IMR-90 (cell line): Measurements from ENCODE around the gene ATP2B2. TPM values are rescaled to one million over a fixed set of nuclear protein-coding genes. Genes with fewer than 3 reads are reported as not detected.

Source experiments
- ATAC-seq: fragments of 200-7000 bp; cut with Tn5 transposase; 2 replicates; pipeline ENCODE4 v1.9.1; 2020; ENCODE audit warnings: low read depth, mild to moderate bottlenecking, moderate library complexity
- BruUV-seq: library from RNA; stranded (reverse); fragments of 400-500 nt; replicated peaks from 2 replicates; lab custom pipeline; 2021; lab: Mats Ljungman, UMichigan
- CTCF ChIA-PET: fragments of 300-600 bp; formaldehyde crosslinking; extraction: SDS; loops from one replicate; lab custom pipeline; 2021; ENCODE audit warnings: antibody characterized with exemption; lab: Yijun Ruan, JAX
- POLR2A ChIA-PET: fragments of 300-600 bp; sonication (Branson Sonifier 250); formaldehyde crosslinking; loops from one replicate; lab custom pipeline; 2022; ENCODE audit warnings: antibody characterized with exemption; ENCODE audit not compliant: unreplicated experiment; lab: Charles Lee
- DNase-seq: peaks from one replicate; pipeline ENCODE4 v3.0.0; 2013
- H2AFZ ChIP-seq: replicated peaks from 2 replicates; pipeline ENCODE3; 2013; ENCODE audit warnings: low read length, mild to moderate bottlenecking; ENCODE audit not compliant: poor library complexity
- H2AK5ac ChIP-seq: 2 replicates; pipeline ENCODE4 v1.6.1; 2013; ENCODE audit warnings: low read depth, low read length, inconsistent platforms
- H2AK9ac ChIP-seq: replicated peaks from 2 replicates; pipeline ENCODE3; 2013; ENCODE audit warnings: mild to moderate bottlenecking, low read depth, low read length, moderate library complexity; ENCODE audit not compliant: poor library complexity
- H2BK120ac ChIP-seq: 2 replicates; pipeline ENCODE4 v1.6.1; 2013; ENCODE audit warnings: low read depth, low read length, inconsistent platforms
- H2BK15ac ChIP-seq: 3 replicates; pipeline ENCODE4 v1.6.1; 2013; ENCODE audit warnings: low read depth, low read length, inconsistent platforms
- H2BK20ac ChIP-seq: 2 replicates; pipeline ENCODE4 v1.6.1; 2013; ENCODE audit warnings: low read depth, mild to moderate bottlenecking, inconsistent platforms, low read length, moderate library complexity
- H2BK5ac ChIP-seq: 2 replicates; pipeline ENCODE4 v1.6.1; 2013; ENCODE audit warnings: mild to moderate bottlenecking, low read depth, low read length, inconsistent platforms; ENCODE audit not compliant: poor library complexity, severe bottlenecking
- H3K14ac ChIP-seq: replicated peaks from 2 replicates; pipeline ENCODE4 v1.6.1; 2013; ENCODE audit warnings: low read depth, low read length, inconsistent platforms
- H3K18ac ChIP-seq: 2 replicates; pipeline ENCODE4 v1.6.1; 2013; ENCODE audit warnings: low read depth, low read length, control low read depth
- H3K23ac ChIP-seq: 2 replicates; pipeline ENCODE4 v1.6.1; 2013; ENCODE audit warnings: low read depth, low read length, inconsistent platforms
- H3K27ac ChIP-seq: 2 replicates; pipeline ENCODE4 v1.5.1; 2013; ENCODE audit warnings: mild to moderate bottlenecking, control low read depth, low read length; ENCODE audit not compliant: insufficient read depth
- H3K27me3 ChIP-seq: 2 replicates; pipeline ENCODE4 v1.6.1; 2013; ENCODE audit warnings: low read length; ENCODE audit not compliant: control insufficient read depth, insufficient read depth
- H3K36me3 ChIP-seq: 2 replicates; pipeline ENCODE4 v1.6.1; 2013; ENCODE audit warnings: low read length, mixed read lengths; ENCODE audit not compliant: control insufficient read depth, insufficient read depth
- H3K4ac ChIP-seq: 2 replicates; pipeline ENCODE4 v1.6.1; 2013; ENCODE audit warnings: low read depth, low read length, inconsistent platforms
- H3K4me1 ChIP-seq: 2 replicates; pipeline ENCODE4 v1.6.1; 2013; ENCODE audit warnings: low read length, mixed read lengths; ENCODE audit not compliant: control insufficient read depth, insufficient read depth
- H3K4me2 ChIP-seq: 2 replicates; pipeline ENCODE4 v1.6.1; 2013; ENCODE audit warnings: low read depth, mild to moderate bottlenecking, control low read depth, low read length, moderate library complexity
- H3K4me3 ChIP-seq: 2 replicates; pipeline ENCODE4 v1.5.1; 2013; ENCODE audit warnings: low read depth, mild to moderate bottlenecking, control low read depth, low read length, moderate library complexity; ENCODE audit not compliant: insufficient read depth
- H3K56ac ChIP-seq: 2 replicates; pipeline ENCODE4 v1.6.1; 2013; ENCODE audit warnings: low read length, inconsistent platforms; ENCODE audit not compliant: insufficient read depth; ENCODE audit errors: extremely low read depth
- H3K79me1 ChIP-seq, 2 experiments: 2 replicates each; pipeline ENCODE4 v1.6.1; 2013; ENCODE audit warnings: low read length in 2 of 2, inconsistent platforms in 1 of 2, low read depth in 1 of 2
- H3K9ac ChIP-seq: 2 replicates; pipeline ENCODE4 v1.6.1; 2013; ENCODE audit warnings: low read depth, low read length, control low read depth
- H3K9me1 ChIP-seq: 2 replicates; pipeline ENCODE4 v1.6.1; 2013; ENCODE audit warnings: low read length, inconsistent platforms; ENCODE audit not compliant: insufficient read depth
- H3K9me3 ChIP-seq: 2 replicates; pipeline ENCODE4 v1.6.1; 2013; ENCODE audit warnings: low read length; ENCODE audit not compliant: control insufficient read depth, insufficient read depth
- H4K20me1 ChIP-seq: 2 replicates; pipeline ENCODE4 v1.6.1; 2013; ENCODE audit warnings: low read length, inconsistent platforms; ENCODE audit not compliant: insufficient read depth
- H4K5ac ChIP-seq: 2 replicates; pipeline ENCODE4 v1.6.1; 2013; ENCODE audit warnings: mild to moderate bottlenecking, low read depth, low read length, control low read depth
- H4K8ac ChIP-seq, 2 experiments: 2 replicates each; pipeline ENCODE4 v1.6.1; 2013; ENCODE audit warnings: low read depth in 2 of 2, low read length in 2 of 2, control low read depth in 1 of 2, inconsistent platforms in 1 of 2
- H4K91ac ChIP-seq: 2 replicates; pipeline ENCODE4 v1.6.1; 2013; ENCODE audit warnings: low read depth, low read length, inconsistent platforms; ENCODE audit not compliant: insufficient read depth
- CEBPB ChIP-seq: IDR thresholded peaks from 2 replicates; pipeline ENCODE4 v1.6.1; 2012; ENCODE audit warnings: low read depth, low read length, improper control_type of control experiment
- CHD1 ChIP-seq: IDR thresholded peaks from 2 replicates; pipeline ENCODE4 v1.6.1; 2012; ENCODE audit warnings: low read depth, low read length, improper control_type of control experiment
- FOS ChIP-seq: fragments of 150-350 bp; IDR thresholded peaks from 2 replicates; pipeline ENCODE4 v1.6.1; 2016; ENCODE audit warnings: low read depth, low read length
- MAZ ChIP-seq: IDR thresholded peaks from 2 replicates; pipeline ENCODE4 v1.6.1; 2012; ENCODE audit warnings: low read depth, mild to moderate bottlenecking, low read length, improper control_type of control experiment, moderate library complexity, borderline replicate concordance
- NFE2L2 ChIP-seq: fragments of 150-350 bp; IDR thresholded peaks from 2 replicates; pipeline ENCODE4 v1.6.1; 2016; ENCODE audit warnings: low read depth, mild to moderate bottlenecking, low read length
- POLR2A ChIP-seq: IDR thresholded peaks from 2 replicates; pipeline ENCODE4 v1.6.1; 2012; ENCODE audit warnings: mild to moderate bottlenecking, low read depth, low read length
- RCOR1 ChIP-seq: IDR thresholded peaks from 2 replicates; pipeline ENCODE4 v1.6.1; 2012; ENCODE audit warnings: mild to moderate bottlenecking, low read length, improper control_type of control experiment; ENCODE audit not compliant: insufficient replicate concordance
- RFX5 ChIP-seq: IDR thresholded peaks from 2 replicates; pipeline ENCODE4 v1.8.0; 2012; ENCODE audit warnings: low read depth, mild to moderate bottlenecking, low read length, moderate library complexity
- SMC3 ChIP-seq: fragments of 150-350 bp; IDR thresholded peaks from 2 replicates; pipeline ENCODE4 v1.6.1; 2016; ENCODE audit warnings: low read depth, mild to moderate bottlenecking, antibody characterized with exemption, low read length, moderate library complexity
- WGBS, 2 experiments: methylation state at CpG; one replicate each; pipeline versions ENCODE4 v1.1.5 to v1.1.7; 2013; ENCODE audit warnings: missing lambda C conversion rate in 2 of 2; ENCODE audit not compliant: insufficient read length in 1 of 2; ENCODE audit errors: extremely low coverage in 2 of 2; 5-methylcytosine and 5-hydroxymethylcytosine counted together
- dilution Hi-C: fragments of 300-500 bp; cut with HindIII; formaldehyde crosslinking; loops from one replicate; pipeline ENCODE4 v1.14.3; 2018; ENCODE audit warnings: low sequenced_read_pairs; ENCODE audit not compliant: unreplicated experiment
- in situ Hi-C: fragments of 300-500 bp; cut with MboI; formaldehyde crosslinking; loops from 3 replicates; pipeline ENCODE4 v1.14.3; 2019; ENCODE audit warnings: low sequenced_read_pairs, inconsistent platforms, mixed read lengths
- intact Hi-C: fragments of 100-400 bp; cut with micrococcal nuclease; formaldehyde crosslinking; loops from 2 replicates; pipeline ENCODE4 v1.10.0; 2022
- polyA plus RNA-seq, 3 experiments: library from polyadenylated mRNA; depleted of rRNA; stranded (reverse); fragments of >200 nt; gene quantifications; 2 replicates each; pipeline ENCODE4 v1.2.3, GENCODE V29; 2012; ENCODE audit warnings: low replicate concordance in 1 of 3
- total RNA-seq: library from RNA; depleted of rRNA; stranded (reverse); fragments of >200 nt; gene quantifications from 2 replicates; pipeline ENCODE4 v1.2.3, GENCODE V29; 2012

The ATP2B2 gene
- total and polyA plus RNA-seq, 2 of the 4 experiments (the other 2 are of a cell fraction) = under 0.01 to 0.02 TPM

DNA sequence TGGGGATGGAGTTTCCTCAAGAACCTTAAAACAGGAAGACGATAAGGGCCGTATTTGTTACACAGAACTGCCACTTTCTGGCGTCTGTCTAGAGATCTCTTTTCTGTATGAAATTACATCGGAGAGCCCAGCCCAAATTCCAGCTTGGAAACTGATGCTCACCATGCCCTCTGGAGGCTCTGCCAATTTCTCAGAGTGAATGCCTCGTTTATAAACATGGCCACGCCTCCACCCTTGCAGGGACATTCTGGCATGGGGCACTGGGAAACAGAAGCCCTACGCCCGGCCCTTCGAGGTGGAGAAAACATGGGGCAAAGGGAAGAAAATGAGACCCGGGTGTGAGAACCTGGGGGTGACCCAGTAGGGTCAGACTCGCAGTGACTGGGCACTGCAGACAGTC is 131.1 kb downstream of the ATP2B2 start:
- Histone ChIP-seq H2BK5ac (no peak overlapping the region), H3K27ac (no peak overlapping the region), H3K14ac (no peak overlapping the region), H2BK20ac (no peak overlapping the region; the same call in 1 of the 2 replicates), H3K36me3 (no peaks in the 10 kb centered on the region), H3K4ac (no peak overlapping the region), H4K5ac (no peak overlapping the region), H4K91ac (no peak overlapping the region), H3K9me3 (peaks cover 4% of the 10 kb centered on the region), H3K9ac (no peak overlapping the region), H2AK9ac (no peak overlapping the region), H2BK120ac (peak overlapping the region; percentile 58; the same call in 1 of the 2 replicates), H3K4me2 (no peak overlapping the region), H3K18ac (no peak overlapping the region), H3K27me3 (peaks cover 22% of the 10 kb centered on the region), H2AK5ac (no peak overlapping the region), H3K9me1 (peaks cover 3% of the 10 kb centered on the region; the same call in 1 of the 2 replicates), H3K4me3 (no peak overlapping the region), H3K56ac (no peak overlapping the region), H4K20me1 (no peaks in the 10 kb centered on the region), H3K23ac (no peak overlapping the region), H2AFZ (no peak overlapping the region), H2BK15ac (no peak overlapping the region), H3K4me1 (peaks cover 10% of the 10 kb centered on the region), H3K79me1 (no peaks in the 10 kb centered on the region), H4K8ac (no peak overlapping the region)
- in situ Hi-C loops = loop anchor here (5.0 kb wide), 1 partner anchor 63 kb away; no protein-coding TSS in a partner anchor
- no peak for TF ChIP-seq NFE2L2
- TF ChIP-seq CHD1 = no peak
- TF ChIP-seq POLR2A = no peak
- TF ChIP-seq FOS = no peak
- TF ChIP-seq MAZ = no peak
- no peak for TF ChIP-seq CEBPB
- TF ChIP-seq SMC3 = no peak
- TF ChIP-seq RCOR1 = no peak
- TF ChIP-seq RFX5 = no peak
- BruUV-seq = no TSS peak
- intact Hi-C loops = no loop called here
- CTCF ChIA-PET = no interaction called here
- POLR2A ChIA-PET = no interaction called here
- dilution Hi-C loops = no loop called here
- DNase-seq (no peak), ATAC-seq (no peak)
- 55% methylated on average over 10 of the region's 11 CpGs; no CpG with 5 or more reads in 1 of the 2 experiments for WGBS, 2 experiments
